Testis (tissue), 2 donors: ENCODE results near the gene IGF1R.

Experiments
- CTCF ChIP-seq, 3 experiments: fragments of 450-650 bp in 2 of 3; fragments of 200-600 bp in 1 of 3; sonication (generic) in 1 of 3; IDR thresholded peaks; one replicate each; pipeline ENCODE4 v1.5.1; 2016 to 2019; ENCODE audit warnings: antibody characterized with exemption in 3 of 3, mild to moderate bottlenecking in 2 of 3, moderate library complexity in 1 of 3
- POLR2A ChIP-seq: fragments of 450-650 bp; IDR thresholded peaks from one replicate; pipeline ENCODE4 v1.6.1; 2017; ENCODE audit warnings: antibody characterized with exemption, mild to moderate bottlenecking, moderate library complexity

GRCh38 chr15:98681061-98681460 is 32.7 kb downstream of the IGF1R start:
- TF ChIP-seq CTCF (IDR thresholded peaks at IDR 0.05) (no peak), POLR2A (no peak)
